HCT116 (cell line): Measurements from ENCODE around the gene OSER1. TPM values are rescaled to one million over a fixed set of nuclear protein-coding genes. Genes with fewer than 3 reads are reported as not detected.
A peak's percentile ranks its signal among the peaks of the same experiment; 100 is the strongest.

Source experiments
- ATAC-seq: fragments of 200-7000 bp; cut with Tn5 transposase; 2 replicates; pipeline ENCODE4 v1.9.1; 2020; ENCODE audit warnings: mild to moderate bottlenecking, moderate library complexity
- BruUV-seq: library from RNA; stranded (reverse); fragments of 400-500 nt; replicated peaks from 2 replicates; lab custom pipeline; 2021; lab: Mats Ljungman, UMichigan
- CTCF ChIA-PET: fragments of 300-600 bp; sonication (Branson Sonifier 250); formaldehyde crosslinking; loops from one replicate; lab custom pipeline; 2021; ENCODE audit warnings: antibody characterized with exemption; lab: Charles Lee
- POLR2A ChIA-PET: fragments of 300-600, 350-600 bp; sonication (Branson Sonifier 250); formaldehyde crosslinking; loops from one replicate; lab custom pipeline; 2021; ENCODE audit warnings: antibody characterized with exemption; lab: Charles Lee
- RAD21 ChIA-PET, 2 experiments: fragments of 300-600 bp; sonication (Branson Sonifier 250); formaldehyde crosslinking; loops; one replicate each; lab custom pipeline; 2023; ENCODE audit warnings: low total read pairs in 2 of 2; ENCODE audit not compliant: uncharacterized antibody in 2 of 2, unreplicated experiment in 2 of 2, low non-redundant PET in 1 of 2; lab: Charles Lee
- DNase-seq: peaks from one replicate; pipeline ENCODE4 v3.0.0-alpha.2; 2010; ENCODE audit warnings: low read depth, low spot score
- H2AFZ ChIP-seq: fragments of 200-600 bp; shearing (Covaris generic), sonication (generic); 2 replicates; pipeline ENCODE4 v1.6.1; 2017; ENCODE audit warnings: low read depth, mixed run types, mixed read lengths, antibody characterized with exemption, low read length; ENCODE audit not compliant: poor library complexity, severe bottlenecking
- H3K27ac ChIP-seq: 2 replicates; pipeline ENCODE4 v1.5.1; 2012; ENCODE audit warnings: low read depth, low read length
- H3K27me3 ChIP-seq: fragments of 200-600 bp; sonication (generic); 2 replicates; pipeline ENCODE4 v1.6.1; 2016; ENCODE audit warnings: mixed run types, low read length, mixed read lengths; ENCODE audit not compliant: insufficient read depth
- H3K36me3 ChIP-seq, 2 experiments: fragments of 200-500 bp in 1 of 2; fragments of 200-600 bp in 1 of 2; sonication (Bioruptor generic) in 1 of 2; sonication (generic) in 1 of 2; 2 replicates each; pipeline versions ENCODE4 v1.5.1 to v1.6.1; 2014 to 2016; ENCODE audit warnings: low read length in 2 of 2, inconsistent platforms in 1 of 2, mixed read lengths in 1 of 2, mixed run types in 1 of 2; ENCODE audit not compliant: insufficient read depth in 2 of 2, control insufficient read depth in 1 of 2
- H3K4me1 ChIP-seq, 2 experiments: fragments of 200-600 bp in 1 of 2; sonication (generic) in 1 of 2; 2 replicates each; pipeline versions ENCODE4 v1.5.1 to v1.6.1; 2012 to 2017; ENCODE audit warnings: low read length in 2 of 2, inconsistent platforms in 1 of 2, mild to moderate bottlenecking in 1 of 2, mixed read lengths in 1 of 2, mixed run types in 1 of 2, moderate library complexity in 1 of 2; ENCODE audit not compliant: insufficient read depth in 2 of 2, control insufficient read depth in 1 of 2
- H3K4me2 ChIP-seq: fragments of 200-600 bp; sonication (generic); 2 replicates; pipeline ENCODE4 v1.6.1; 2017; ENCODE audit warnings: mixed run types, low read length, mixed read lengths
- H3K4me3 ChIP-seq, 2 experiments: fragments of 200-600 bp in 1 of 2; sonication (generic) in 1 of 2; replicated peaks in 1 of 2; 2 replicates each; pipeline ENCODE4 v1.5.1; 2011 to 2016; ENCODE audit warnings: low read length in 2 of 2, control low read depth in 1 of 2, low read depth in 1 of 2, mild to moderate bottlenecking in 1 of 2, mixed read lengths in 1 of 2, mixed run types in 1 of 2
- H3K79me2 ChIP-seq: fragments of 200-600 bp; sonication (generic); 2 replicates; pipeline ENCODE4 v1.6.1; 2017; ENCODE audit warnings: mild to moderate bottlenecking, mixed run types, low read length, moderate library complexity, mixed read lengths; ENCODE audit not compliant: insufficient read depth
- H3K9ac ChIP-seq: fragments of 200-600 bp; sonication (generic); 2 replicates; pipeline ENCODE4 v1.6.1; 2016; ENCODE audit warnings: low read length, mixed read lengths
- H3K9me2 ChIP-seq: fragments of 200-600 bp; sonication (generic), shearing (Covaris generic); 2 replicates; pipeline ENCODE4 v1.6.1; 2017; ENCODE audit warnings: mixed run types, mild to moderate bottlenecking, moderate library complexity; ENCODE audit not compliant: insufficient read depth
- H3K9me3 ChIP-seq, 2 experiments: fragments of 200-500 bp in 1 of 2; fragments of 200-600 bp in 1 of 2; sonication (Bioruptor generic) in 1 of 2; sonication (generic) in 1 of 2; 2 replicates each; pipeline ENCODE4 v1.6.1; 2014 to 2017; ENCODE audit warnings: low read length in 2 of 2, mixed read lengths in 2 of 2, inconsistent platforms in 1 of 2, low read depth in 1 of 2, mild to moderate bottlenecking in 1 of 2, mixed run types in 1 of 2, moderate library complexity in 1 of 2; ENCODE audit not compliant: control insufficient read depth in 1 of 2, insufficient read depth in 1 of 2
- H4K20me1 ChIP-seq: fragments of 200-600 bp; sonication (generic), shearing (Covaris generic); 2 replicates; pipeline ENCODE4 v1.6.1; 2017; ENCODE audit warnings: mixed run types, mild to moderate bottlenecking, moderate library complexity; ENCODE audit not compliant: insufficient read depth
- ATF3 ChIP-seq: IDR thresholded peaks from 2 replicates; pipeline ENCODE4 v1.6.1; 2012
- EZH2 ChIP-seq: fragments of 200-600 bp; sonication (generic); IDR thresholded peaks from 2 replicates; pipeline ENCODE4 v1.6.1; 2017; ENCODE audit warnings: antibody characterized with exemption, mixed run types
- EZH2phosphoT487 ChIP-seq: fragments of 200-600 bp; IDR thresholded peaks from 2 replicates; pipeline ENCODE4 v1.6.1; 2018; ENCODE audit warnings: antibody characterized with exemption, borderline replicate concordance
- FOSL1 ChIP-seq: IDR thresholded peaks from 2 replicates; pipeline ENCODE4 v1.6.1; 2012; ENCODE audit warnings: low read depth
- POLR2A ChIP-seq: IDR thresholded peaks from 2 replicates; pipeline ENCODE4 v1.7.0; 2011; ENCODE audit warnings: borderline replicate concordance; ENCODE audit not compliant: insufficient read depth, insufficient read length; ENCODE audit errors: extremely low read depth
- POLR2AphosphoS5 ChIP-seq: IDR thresholded peaks from 2 replicates; pipeline ENCODE4 v1.6.1; 2011; ENCODE audit warnings: mild to moderate bottlenecking, low read depth, low read length, moderate library complexity
- RAD21 ChIP-seq: IDR thresholded peaks from 2 replicates; pipeline ENCODE4 v1.6.1; 2012; ENCODE audit warnings: low read depth, mild to moderate bottlenecking
- intact Hi-C: fragments of 100-400 bp; cut with micrococcal nuclease; formaldehyde crosslinking; loops from 2 replicates; pipeline ENCODE4 v1.10.0; 2022
- total RNA-seq: library from RNA; stranded (reverse); gene quantifications from one replicate; pipeline ENCODE4 v1.2.1, GENCODE V29; 2021; ENCODE audit not compliant: unreplicated experiment
- TF ChIP-seq, protein P1 (sequence below): IDR thresholded peaks from 2 replicates; pipeline ENCODE4 v1.6.1; 2011; ENCODE audit warnings: mild to moderate bottlenecking, low read length, moderate library complexity; ENCODE audit not compliant: insufficient replicate concordance; ENCODE audit errors: extremely low read depth
- TF ChIP-seq, protein P2 (sequence below): IDR thresholded peaks from 2 replicates; pipeline ENCODE4 v1.6.1; 2012; ENCODE audit warnings: low read depth

The OSER1 gene
- total RNA-seq, 1 experiment from 2014 or later, result 28.4 TPM

GRCh38 chr20:44187772-44188709, 22.5 kb downstream of the OSER1 start:
- H3K4me3 ChIP-seq, result peak overlapping the region in 1 of 2 experiments; percentile 30; a peak in 1 of 4 replicates
- H2AFZ ChIP-seq, result peak overlapping the region; percentile 55
- CTCF ChIA-PET, result interaction anchor here (1.2 to 6.7 kb wide), 5 partner anchors 8 to 739 kb away, joined by 3 to 197 read pairs (median 13); no protein-coding TSS in a partner anchor
- H3K9me3 ChIP-seq, result no peaks in the 10 kb centered on the region
- ATAC-seq (peak; percentile 31), DNase-seq (no peak)
- TF ChIP-seq EZH2 (no peak), POLR2AphosphoS5 (no peak), POLR2A (no peak), EZH2phosphoT487 (no peak), ATF3 (no peak), RAD21 (no peak), FOSL1 (no peak)
- TF ChIP-seq, protein P1, sequence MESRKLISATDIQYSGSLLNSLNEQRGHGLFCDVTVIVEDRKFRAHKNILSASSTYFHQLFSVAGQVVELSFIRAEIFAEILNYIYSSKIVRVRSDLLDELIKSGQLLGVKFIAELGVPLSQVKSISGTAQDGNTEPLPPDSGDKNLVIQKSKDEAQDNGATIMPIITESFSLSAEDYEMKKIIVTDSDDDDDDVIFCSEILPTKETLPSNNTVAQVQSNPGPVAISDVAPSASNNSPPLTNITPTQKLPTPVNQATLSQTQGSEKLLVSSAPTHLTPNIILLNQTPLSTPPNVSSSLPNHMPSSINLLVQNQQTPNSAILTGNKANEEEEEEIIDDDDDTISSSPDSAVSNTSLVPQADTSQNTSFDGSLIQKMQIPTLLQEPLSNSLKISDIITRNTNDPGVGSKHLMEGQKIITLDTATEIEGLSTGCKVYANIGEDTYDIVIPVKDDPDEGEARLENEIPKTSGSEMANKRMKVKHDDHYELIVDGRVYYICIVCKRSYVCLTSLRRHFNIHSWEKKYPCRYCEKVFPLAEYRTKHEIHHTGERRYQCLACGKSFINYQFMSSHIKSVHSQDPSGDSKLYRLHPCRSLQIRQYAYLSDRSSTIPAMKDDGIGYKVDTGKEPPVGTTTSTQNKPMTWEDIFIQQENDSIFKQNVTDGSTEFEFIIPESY, result no peak
- TF ChIP-seq, protein P2, sequence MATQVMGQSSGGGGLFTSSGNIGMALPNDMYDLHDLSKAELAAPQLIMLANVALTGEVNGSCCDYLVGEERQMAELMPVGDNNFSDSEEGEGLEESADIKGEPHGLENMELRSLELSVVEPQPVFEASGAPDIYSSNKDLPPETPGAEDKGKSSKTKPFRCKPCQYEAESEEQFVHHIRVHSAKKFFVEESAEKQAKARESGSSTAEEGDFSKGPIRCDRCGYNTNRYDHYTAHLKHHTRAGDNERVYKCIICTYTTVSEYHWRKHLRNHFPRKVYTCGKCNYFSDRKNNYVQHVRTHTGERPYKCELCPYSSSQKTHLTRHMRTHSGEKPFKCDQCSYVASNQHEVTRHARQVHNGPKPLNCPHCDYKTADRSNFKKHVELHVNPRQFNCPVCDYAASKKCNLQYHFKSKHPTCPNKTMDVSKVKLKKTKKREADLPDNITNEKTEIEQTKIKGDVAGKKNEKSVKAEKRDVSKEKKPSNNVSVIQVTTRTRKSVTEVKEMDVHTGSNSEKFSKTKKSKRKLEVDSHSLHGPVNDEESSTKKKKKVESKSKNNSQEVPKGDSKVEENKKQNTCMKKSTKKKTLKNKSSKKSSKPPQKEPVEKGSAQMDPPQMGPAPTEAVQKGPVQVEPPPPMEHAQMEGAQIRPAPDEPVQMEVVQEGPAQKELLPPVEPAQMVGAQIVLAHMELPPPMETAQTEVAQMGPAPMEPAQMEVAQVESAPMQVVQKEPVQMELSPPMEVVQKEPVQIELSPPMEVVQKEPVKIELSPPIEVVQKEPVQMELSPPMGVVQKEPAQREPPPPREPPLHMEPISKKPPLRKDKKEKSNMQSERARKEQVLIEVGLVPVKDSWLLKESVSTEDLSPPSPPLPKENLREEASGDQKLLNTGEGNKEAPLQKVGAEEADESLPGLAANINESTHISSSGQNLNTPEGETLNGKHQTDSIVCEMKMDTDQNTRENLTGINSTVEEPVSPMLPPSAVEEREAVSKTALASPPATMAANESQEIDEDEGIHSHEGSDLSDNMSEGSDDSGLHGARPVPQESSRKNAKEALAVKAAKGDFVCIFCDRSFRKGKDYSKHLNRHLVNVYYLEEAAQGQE, result no peak
- no peak overlapping the region for H3K27ac ChIP-seq
- intact Hi-C loops, result no loop called here
- BruUV-seq, result no TSS peak
- peaks cover 16 to 22% of the 10 kb centered on the region in 2 experiments for H3K4me1 ChIP-seq
- RAD21 ChIA-PET, result interaction anchor here (1.4 to 3.3 kb wide), 2 partner anchors 71 kb away, joined by 6 to 21 read pairs; no protein-coding TSS in a partner anchor
- H3K4me2 ChIP-seq, result peak overlapping the region; percentile 71
- no peaks in the 10 kb centered on the region for H4K20me1 ChIP-seq
- no peaks in the 10 kb centered on the region for H3K9me2 ChIP-seq
- POLR2A ChIA-PET, result interaction anchor here (1.3 kb wide), 1 partner anchor 71 kb away, joined by 4 read pairs; no protein-coding TSS in a partner anchor
- H3K27me3 ChIP-seq, result no peaks in the 10 kb centered on the region
- no peaks in the 10 kb centered on the region for H3K36me3 ChIP-seq
- 0 out of 2 replicates have a peak overlapping the region, but pooled peaks have one; percentile 26 for H3K9ac ChIP-seq
- no peaks in the 10 kb centered on the region for H3K79me2 ChIP-seq
